B cell (primary cell): ENCODE measurements around the gene NT5DC3. TPM values are rescaled to one million over a fixed set of nuclear protein-coding genes. Genes with fewer than 3 reads are reported as not detected.
"Not testable (repeated sequence)": the region's sequence is repeated elsewhere in the genome, so short reads cannot be mapped to it uniquely, and the experiment has no call there.

Experiments
- ATAC-seq: fragments of 200-7000 bp; cut with Tn5 transposase; one replicate; pipeline ENCODE4 v1.10.0; 2021; ENCODE audit warnings: low read depth, mild to moderate bottlenecking, moderate number of reproducible peaks, moderate library complexity
- CTCF ChIA-PET: fragments of 350-600 bp; sonication (Branson Sonifier 250); formaldehyde crosslinking; loops from one replicate; lab custom pipeline; 2021; ENCODE audit warnings: antibody characterized with exemption, inconsistent platforms; lab: Charles Lee
- POLR2A ChIA-PET: fragments of 350-600 bp; sonication (Branson Sonifier 250); formaldehyde crosslinking; loops from one replicate; lab custom pipeline; 2021; ENCODE audit warnings: antibody characterized with exemption; lab: Charles Lee
- DNase-seq: peaks from one replicate; pipeline ENCODE4 v3.0.0; 2013
- H2AFZ ChIP-seq: 2 replicates; pipeline ENCODE4 v1.6.1; 2012; ENCODE audit warnings: mild to moderate bottlenecking, low read depth, low read length; ENCODE audit not compliant: insufficient read depth, poor library complexity, severe bottlenecking
- H3K27ac ChIP-seq, 2 donors: 1 replicate in 1 of 2; 2 replicates in 1 of 2; pipeline ENCODE4 v1.5.1; 2012 to 2013; ENCODE audit warnings: low read length in 2 of 2, mild to moderate bottlenecking in 2 of 2, moderate library complexity in 1 of 2
- H3K27me3 ChIP-seq, 4 experiments: fragments of 200-600 bp in 1 of 4; sonication (generic) in 1 of 4; replicated peaks in 1 of 4; 1 replicate in 2 of 4; 2 replicates in 2 of 4; pipeline versions ENCODE4 v1.6.1 to v1.7.0; 2013 to 2016; ENCODE audit warnings: low read length in 3 of 4, mild to moderate bottlenecking in 2 of 4, mixed read lengths in 1 of 4, moderate library complexity in 1 of 4; ENCODE audit not compliant: insufficient read depth in 4 of 4, control insufficient read depth in 3 of 4; ENCODE audit errors: control extremely low read depth in 1 of 4
- H3K36me3 ChIP-seq, 2 experiments: replicated peaks in 1 of 2; 1 replicate in 1 of 2; 2 replicates in 1 of 2; pipeline versions ENCODE4 v1.6.1 to v1.7.1; 2013; ENCODE audit warnings: low read length in 1 of 2; ENCODE audit not compliant: insufficient read depth in 2 of 2, control insufficient read depth in 1 of 2; ENCODE audit errors: control extremely low read depth in 1 of 2, extremely low read depth in 1 of 2
- H3K4me1 ChIP-seq, 2 donors: fragments of 200-600 bp in 1 of 2; sonication (generic) in 1 of 2; 1 replicate in 1 of 2; 2 replicates in 1 of 2; pipeline versions ENCODE4 v1.5.1 to v1.6.1; 2013 to 2017; ENCODE audit warnings: low read length in 2 of 2; ENCODE audit not compliant: control insufficient read depth in 2 of 2, insufficient read depth in 2 of 2
- H3K4me2 ChIP-seq: replicated peaks from 2 replicates; pipeline ENCODE3; 2012; ENCODE audit warnings: mild to moderate bottlenecking, low read depth, low read length; ENCODE audit not compliant: poor library complexity, severe bottlenecking
- H3K4me3 ChIP-seq, 5 experiments: fragments of 200-600 bp in 1 of 5; sonication (generic) in 1 of 5; 1 replicate in 3 of 5; 2 replicates in 2 of 5; pipeline versions ENCODE4 v1.5.1 to v1.7.0; 2011 to 2016; ENCODE audit warnings: low read length in 4 of 5, mild to moderate bottlenecking in 4 of 5, low read depth in 2 of 5, control low read depth in 1 of 5, moderate library complexity in 1 of 5; ENCODE audit not compliant: insufficient read depth in 1 of 5; ENCODE audit errors: control extremely low read depth in 1 of 5, extremely low read depth in 1 of 5
- H3K79me2 ChIP-seq: fragments of 200-600 bp; sonication (generic); one replicate; pipeline ENCODE4 v1.6.0; 2016; ENCODE audit warnings: low read length; ENCODE audit not compliant: control insufficient read depth, insufficient read depth
- H3K9ac ChIP-seq: fragments of 200-600 bp; sonication (generic); 2 replicates; pipeline ENCODE4 v1.6.1; 2017; ENCODE audit warnings: mild to moderate bottlenecking, low read length, moderate library complexity
- H3K9me3 ChIP-seq, 3 donors: one replicate each; pipeline versions ENCODE4 v1.6.1 to v1.7.1; 2013; ENCODE audit warnings: low read length in 2 of 3; ENCODE audit not compliant: control insufficient read depth in 2 of 3, insufficient read depth in 1 of 3; ENCODE audit errors: control extremely low read depth in 1 of 3
- H4K20me1 ChIP-seq: 2 replicates; pipeline ENCODE4 v1.6.0; 2012; ENCODE audit warnings: mild to moderate bottlenecking, low read length; ENCODE audit not compliant: insufficient read depth, control insufficient read depth, poor library complexity, severe bottlenecking
- H3K27ac Mint-ChIP-seq: one replicate; pipeline ENCODE4 v1.8.0; 2021; ENCODE audit warnings: mixed read lengths
- H3K27me3 Mint-ChIP-seq: one replicate; pipeline ENCODE4 v1.8.0; 2021; ENCODE audit warnings: mixed read lengths
- H3K4me1 Mint-ChIP-seq: one replicate; pipeline ENCODE4 v1.8.0; 2021; ENCODE audit warnings: mixed read lengths
- H3K4me3 Mint-ChIP-seq: one replicate; pipeline ENCODE4 v1.8.0; 2021; ENCODE audit warnings: mixed read lengths
- H3K9me3 Mint-ChIP-seq: one replicate; pipeline ENCODE4 v1.8.0; 2022; ENCODE audit warnings: mixed read lengths; ENCODE audit not compliant: insufficient read depth
- EZH2 ChIP-seq: IDR thresholded peaks from 2 replicates; pipeline ENCODE4 v1.6.1; 2012; ENCODE audit warnings: borderline replicate concordance, low read depth, mild to moderate bottlenecking, moderate library complexity, low read length; ENCODE audit not compliant: insufficient read depth, poor library complexity, severe bottlenecking
- WGBS: methylation state at CpG from one replicate; pipeline ENCODE4 v1.1.5; 2013; ENCODE audit warnings: missing lambda C conversion rate; ENCODE audit not compliant: insufficient coverage; 5-methylcytosine and 5-hydroxymethylcytosine counted together
- intact Hi-C: fragments of 100-400 bp; cut with micrococcal nuclease; formaldehyde crosslinking; loops from one replicate; pipeline ENCODE4 v1.10.0; 2022
- polyA plus RNA-seq: library from polyadenylated mRNA; depleted of rRNA; stranded (reverse); fragments of >200 nt; gene quantifications from 2 replicates; pipeline ENCODE4 v1.2.3, GENCODE V29; 2012
- total RNA-seq, 2 donors: library from RNA; stranded (reverse); fragments of 120-200 nt in 1 of 2; gene quantifications; 1 replicate in 1 of 2; 2 replicates in 1 of 2; pipeline versions ENCODE4 v1.2.3 to v1.2.4, GENCODE V29; 2013 to 2022
- TF ChIP-seq, protein P1 (sequence below): fragments of 200-600 bp; IDR thresholded peaks from one replicate; pipeline ENCODE4 v1.8.0; 2022; ENCODE audit warnings: antibody characterized with exemption, mild to moderate bottlenecking

The NT5DC3 gene
- total and polyA plus RNA-seq, 2 donors (not counting 1 experiment from before 2014, with no cell fraction given): 4.4 to 10.6 TPM

- no peak overlapping the region for H3K27ac Mint-ChIP-seq
- H3K9me3 ChIP-seq: no peaks in the 10 kb centered on the region
- ChIA-PET CTCF (no interaction called here), POLR2A (no interaction called here)
- peaks cover 31% of the 10 kb centered on the region for H3K79me2 ChIP-seq
- H3K9me3 Mint-ChIP-seq: no peaks in the 10 kb centered on the region
- no peak for ATAC-seq
- H3K4me2 ChIP-seq: no peak overlapping the region
- H3K4me1 ChIP-seq: peaks cover 14 to 31% of the 10 kb centered on the region in 2 donors
- no peak overlapping the region for H3K4me3 Mint-ChIP-seq
- no peaks in the 10 kb centered on the region for H3K27me3 ChIP-seq
- no peak overlapping the region for H3K4me3 ChIP-seq
- H4K20me1 ChIP-seq: peaks cover 8% of the 10 kb centered on the region
- peaks cover 47% of the 10 kb centered on the region for H3K4me1 Mint-ChIP-seq
- H3K27ac ChIP-seq: no peak overlapping the region
- WGBS: 100% methylated on average over 1 of the region's 1 CpG
- intact Hi-C loops: no loop called here
- no peaks in the 10 kb centered on the region for H3K27me3 Mint-ChIP-seq
- DNase-seq: no peak
- H3K36me3 ChIP-seq: no peaks in the 10 kb centered on the region
- H3K9ac ChIP-seq: no peak overlapping the region
- H2AFZ ChIP-seq: no peak overlapping the region
- no peak for TF ChIP-seq EZH2
- TF ChIP-seq, protein P1, sequence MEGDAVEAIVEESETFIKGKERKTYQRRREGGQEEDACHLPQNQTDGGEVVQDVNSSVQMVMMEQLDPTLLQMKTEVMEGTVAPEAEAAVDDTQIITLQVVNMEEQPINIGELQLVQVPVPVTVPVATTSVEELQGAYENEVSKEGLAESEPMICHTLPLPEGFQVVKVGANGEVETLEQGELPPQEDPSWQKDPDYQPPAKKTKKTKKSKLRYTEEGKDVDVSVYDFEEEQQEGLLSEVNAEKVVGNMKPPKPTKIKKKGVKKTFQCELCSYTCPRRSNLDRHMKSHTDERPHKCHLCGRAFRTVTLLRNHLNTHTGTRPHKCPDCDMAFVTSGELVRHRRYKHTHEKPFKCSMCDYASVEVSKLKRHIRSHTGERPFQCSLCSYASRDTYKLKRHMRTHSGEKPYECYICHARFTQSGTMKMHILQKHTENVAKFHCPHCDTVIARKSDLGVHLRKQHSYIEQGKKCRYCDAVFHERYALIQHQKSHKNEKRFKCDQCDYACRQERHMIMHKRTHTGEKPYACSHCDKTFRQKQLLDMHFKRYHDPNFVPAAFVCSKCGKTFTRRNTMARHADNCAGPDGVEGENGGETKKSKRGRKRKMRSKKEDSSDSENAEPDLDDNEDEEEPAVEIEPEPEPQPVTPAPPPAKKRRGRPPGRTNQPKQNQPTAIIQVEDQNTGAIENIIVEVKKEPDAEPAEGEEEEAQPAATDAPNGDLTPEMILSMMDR: no peak
These were observed 2.6 kb downstream of the NT5DC3 start for GRCh38 chr12:103838254-103838914.

DNA sequence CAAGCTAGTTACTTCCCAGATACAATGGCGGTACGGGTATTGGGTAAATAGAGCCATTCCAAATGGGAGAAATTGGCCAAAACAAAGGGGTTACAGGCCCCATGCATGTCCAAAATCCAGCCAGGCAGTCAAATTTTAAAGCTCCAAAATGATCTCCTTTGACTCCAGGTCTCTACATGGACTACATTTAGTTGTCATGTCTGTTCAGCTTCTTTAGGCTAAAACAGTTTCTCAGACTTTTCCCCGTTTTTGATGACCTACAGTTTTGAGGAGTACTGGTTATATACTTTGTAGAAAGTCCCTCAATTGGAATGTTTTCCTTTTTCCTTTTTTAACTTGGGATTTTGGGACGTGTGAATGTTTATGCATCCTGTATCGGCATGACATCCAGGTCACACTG lies 4.7 kb downstream of the NT5DC3 start:
- peaks cover 43% of the 10 kb centered on the region for H3K79me2 ChIP-seq
- Mint-ChIP-seq H3K27me3 (no peaks in the 10 kb centered on the region), H3K4me1 (peaks cover 57% of the 10 kb centered on the region), H3K9me3 (no peaks in the 10 kb centered on the region), H3K27ac (no peak overlapping the region), H3K4me3 (no peak overlapping the region)
- WGBS: no CpG with 5 or more reads among the region's 5 CpGs
- H3K9ac ChIP-seq: no peak overlapping the region
- no peaks in the 10 kb centered on the region for H3K36me3 ChIP-seq
- no peak overlapping the region for H3K27ac ChIP-seq
- ChIA-PET POLR2A (no interaction called here), CTCF (interaction anchor here (0.6 kb wide), 1 partner anchor 60 kb away, joined by 4 read pairs; no protein-coding TSS in a partner anchor)
- peaks cover 8% of the 10 kb centered on the region for H4K20me1 ChIP-seq
- TF ChIP-seq EZH2: no peak
- TF ChIP-seq, protein P1: no peak
- H3K4me1 ChIP-seq: peaks cover 23 to 42% of the 10 kb centered on the region in 2 donors
- no peak overlapping the region for H3K4me2 ChIP-seq
- no peak overlapping the region for H2AFZ ChIP-seq
- intact Hi-C loops: no loop called here
- H3K4me3 ChIP-seq: no peak overlapping the region
- DNase-seq (no peak), ATAC-seq (no peak)
- no peaks in the 10 kb centered on the region for H3K9me3 ChIP-seq
- H3K27me3 ChIP-seq: no peaks in the 10 kb centered on the region

- H3K4me2 ChIP-seq: not testable (repeated sequence)
These were observed 5.2 kb downstream of the NT5DC3 start for GRCh38 chr12:103835747-103836335.

More at GRCh38 chr12:103835747-103836335, 5.2 kb downstream of the NT5DC3 start:
- H3K4me3 Mint-ChIP-seq, H4K20me1 ChIP-seq, H2AFZ ChIP-seq, H3K27ac ChIP-seq, H3K4me3 ChIP-seq, H3K27me3 ChIP-seq, H3K36me3 ChIP-seq, intact Hi-C loops, DNase-seq, H3K9me3 Mint-ChIP-seq, H3K27me3 Mint-ChIP-seq, H3K9me3 ChIP-seq, POLR2A ChIA-PET, H3K27ac Mint-ChIP-seq, H3K9ac ChIP-seq, ATAC-seq: not testable (repeated sequence)
- CTCF ChIA-PET: interaction anchor here (0.6 kb wide), 1 partner anchor 60 kb away, joined by 4 read pairs; no protein-coding TSS in a partner anchor
- 100% methylated on average over 3 of the region's 11 CpGs for WGBS
- H3K4me1 Mint-ChIP-seq: peaks cover 60% of the 10 kb centered on the region
- peaks cover 23 to 47% of the 10 kb centered on the region in 2 donors for H3K4me1 ChIP-seq
- peaks cover 48% of the 10 kb centered on the region for H3K79me2 ChIP-seq
